Activated B cell treated with CpG ODN at 0.5 μM for 24 hours (primary cell): ENCODE data around the gene ZFP36. TPM values are rescaled to one million over a fixed set of nuclear protein-coding genes. Genes with fewer than 3 reads are reported as not detected.
A peak's percentile ranks its signal among the peaks of the same experiment; 100 is the strongest.

Experiments
- ATAC-seq: fragments of 200-7000 bp; cut with Tn5 transposase; one replicate; pipeline ENCODE4 v1.10.0; 2021; ENCODE audit warnings: low read depth, mild to moderate bottlenecking, moderate library complexity
- CTCF ChIA-PET: fragments of 350-600 bp; sonication (Branson Sonifier 250); formaldehyde crosslinking; loops from one replicate; lab custom pipeline; 2021; ENCODE audit warnings: antibody characterized with exemption; lab: Charles Lee
- POLR2A ChIA-PET: fragments of 350-600 bp; sonication (Branson Sonifier 250); formaldehyde crosslinking; loops from one replicate; lab custom pipeline; 2021; ENCODE audit warnings: antibody characterized with exemption; lab: Charles Lee
- DNase-seq: peaks from one replicate; pipeline ENCODE4 v3.0.0; 2022
- H3K27ac Mint-ChIP-seq: one replicate; pipeline ENCODE4 v1.8.0; 2020; ENCODE audit warnings: mixed read lengths
- H3K27me3 Mint-ChIP-seq: one replicate; pipeline ENCODE4 v1.8.0; 2021; ENCODE audit warnings: mixed read lengths
- H3K36me3 Mint-ChIP-seq: one replicate; pipeline ENCODE4 v1.8.0; 2021; ENCODE audit warnings: low read depth, mixed read lengths
- H3K4me1 Mint-ChIP-seq: one replicate; pipeline ENCODE4 v1.8.0; 2021; ENCODE audit warnings: mixed read lengths
- H3K4me3 Mint-ChIP-seq: one replicate; pipeline ENCODE4 v1.8.0; 2020; ENCODE audit warnings: mild to moderate bottlenecking, mixed read lengths
- H3K9me3 Mint-ChIP-seq: one replicate; pipeline ENCODE4 v1.8.0; 2020; ENCODE audit warnings: mixed read lengths
- intact Hi-C: fragments of 100-400 bp; cut with micrococcal nuclease; formaldehyde crosslinking; loops from one replicate; pipeline ENCODE4 v1.15.1; 2024
- total RNA-seq: library from RNA; stranded (reverse); gene quantifications from 2 replicates; pipeline ENCODE4 v1.2.3, GENCODE V29; 2022
- TF ChIP-seq, protein P1 (sequence below): fragments of 200-600 bp; IDR thresholded peaks from one replicate; pipeline ENCODE4 v1.8.0; 2022; ENCODE audit warnings: antibody characterized with exemption, mild to moderate bottlenecking

Gene ZFP36
- total RNA-seq, 1 donor from 2014 or later = 206 TPM

DNA sequence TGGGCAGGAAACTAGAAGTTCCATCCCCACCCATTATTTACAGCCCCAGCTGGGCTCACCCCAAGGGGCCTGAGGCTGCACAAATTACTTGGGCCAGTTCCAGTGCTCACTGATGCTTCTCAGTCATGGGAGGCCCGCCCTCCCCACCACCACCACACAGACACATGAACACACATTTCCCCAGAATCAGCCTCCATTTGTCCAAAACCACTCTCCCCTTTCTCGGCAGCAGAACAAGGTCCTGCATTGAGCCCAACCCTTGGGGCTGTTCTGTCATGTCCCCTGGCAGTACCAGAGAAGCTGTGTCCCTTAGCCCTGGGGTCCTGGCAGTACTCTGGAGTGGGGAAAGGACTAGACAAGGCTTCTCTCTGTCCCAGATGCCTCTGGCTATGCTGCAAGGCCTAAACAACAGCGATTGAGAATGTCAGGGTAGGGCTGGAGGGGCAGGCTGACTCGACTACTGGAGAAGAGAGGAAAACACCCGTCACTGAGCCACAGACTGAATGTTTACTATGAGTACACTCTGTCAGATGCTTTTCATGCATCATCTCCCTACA, 42.7 kb upstream of the ZFP36 start:
- no peaks in the 10 kb centered on the region for H3K9me3 Mint-ChIP-seq
- H3K36me3 Mint-ChIP-seq = peaks cover 57% of the 10 kb centered on the region
- H3K27me3 Mint-ChIP-seq = no peaks in the 10 kb centered on the region
- peak overlapping the region; percentile 88 for H3K27ac Mint-ChIP-seq
- no peak for DNase-seq
- CTCF ChIA-PET = no interaction called here
- peak overlapping the region; percentile 58 for H3K4me3 Mint-ChIP-seq
- ATAC-seq = peak; percentile 91
- intact Hi-C loops = no loop called here
- TF ChIP-seq, protein P1, sequence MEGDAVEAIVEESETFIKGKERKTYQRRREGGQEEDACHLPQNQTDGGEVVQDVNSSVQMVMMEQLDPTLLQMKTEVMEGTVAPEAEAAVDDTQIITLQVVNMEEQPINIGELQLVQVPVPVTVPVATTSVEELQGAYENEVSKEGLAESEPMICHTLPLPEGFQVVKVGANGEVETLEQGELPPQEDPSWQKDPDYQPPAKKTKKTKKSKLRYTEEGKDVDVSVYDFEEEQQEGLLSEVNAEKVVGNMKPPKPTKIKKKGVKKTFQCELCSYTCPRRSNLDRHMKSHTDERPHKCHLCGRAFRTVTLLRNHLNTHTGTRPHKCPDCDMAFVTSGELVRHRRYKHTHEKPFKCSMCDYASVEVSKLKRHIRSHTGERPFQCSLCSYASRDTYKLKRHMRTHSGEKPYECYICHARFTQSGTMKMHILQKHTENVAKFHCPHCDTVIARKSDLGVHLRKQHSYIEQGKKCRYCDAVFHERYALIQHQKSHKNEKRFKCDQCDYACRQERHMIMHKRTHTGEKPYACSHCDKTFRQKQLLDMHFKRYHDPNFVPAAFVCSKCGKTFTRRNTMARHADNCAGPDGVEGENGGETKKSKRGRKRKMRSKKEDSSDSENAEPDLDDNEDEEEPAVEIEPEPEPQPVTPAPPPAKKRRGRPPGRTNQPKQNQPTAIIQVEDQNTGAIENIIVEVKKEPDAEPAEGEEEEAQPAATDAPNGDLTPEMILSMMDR = no peak
- POLR2A ChIA-PET = interaction anchor here (1.0 to 1.6 kb wide), 3 partner anchors 22 to 34 kb away, joined by 4 to 7 read pairs (median 6); partner anchors contain the start of genes MED29, PAF1 and SAMD4B
- H3K4me1 Mint-ChIP-seq = peaks cover 35% of the 10 kb centered on the region

DNA sequence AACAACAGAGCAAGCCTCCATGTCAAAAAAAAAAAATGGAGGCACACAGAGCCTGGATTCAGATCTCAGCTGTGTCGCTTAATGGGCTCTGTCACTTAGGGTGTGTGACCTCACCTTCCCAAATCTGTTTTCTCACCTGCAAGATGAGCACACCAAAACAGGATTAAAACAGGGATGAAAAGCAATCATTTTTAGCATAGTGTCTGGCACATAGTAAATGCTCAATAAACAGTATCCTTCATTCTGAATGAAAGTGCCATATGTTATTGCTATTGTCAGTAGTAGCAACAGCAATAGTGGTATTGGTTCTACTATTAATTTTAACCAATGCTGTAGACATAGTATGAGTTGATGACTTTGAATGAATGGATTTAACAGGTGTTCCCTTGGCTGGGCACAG, 41.1 kb upstream of the ZFP36 start:
- Mint-ChIP-seq H3K9me3 (no peaks in the 10 kb centered on the region), H3K36me3 (peaks cover 57% of the 10 kb centered on the region), H3K4me1 (peaks cover 35% of the 10 kb centered on the region), H3K27me3 (no peaks in the 10 kb centered on the region), H3K27ac (no peak overlapping the region), H3K4me3 (no peak overlapping the region)
- ChIA-PET POLR2A (no interaction called here), CTCF (no interaction called here)
- intact Hi-C loops = no loop called here
- ATAC-seq (no peak), DNase-seq (no peak)
- TF ChIP-seq, protein P1 = no peak

DNA sequence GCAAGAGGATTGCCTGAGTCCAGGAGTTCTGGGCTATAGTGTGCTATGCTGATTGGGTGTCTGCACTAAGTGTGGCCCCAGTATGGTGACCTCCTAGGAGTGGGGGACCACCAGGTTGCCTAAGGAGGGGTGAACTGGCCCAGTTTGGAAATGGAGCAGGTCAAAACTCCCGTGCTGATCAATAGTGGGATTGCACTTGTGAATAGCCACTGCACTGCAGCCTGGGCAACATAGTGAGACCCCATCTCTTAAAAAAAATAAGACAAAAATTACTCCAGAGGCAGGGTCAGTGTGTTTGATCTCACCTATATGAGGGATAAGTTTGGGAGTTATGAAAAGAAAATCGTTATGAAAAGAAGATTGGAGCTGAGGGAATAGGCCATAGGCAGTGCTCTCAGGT, 37.4 kb upstream of the ZFP36 start:
- POLR2A ChIA-PET = no interaction called here
- intact Hi-C loops = no loop called here
- Mint-ChIP-seq H3K4me1 (peaks cover 12% of the 10 kb centered on the region), H3K9me3 (no peaks in the 10 kb centered on the region), H3K36me3 (peaks cover 51% of the 10 kb centered on the region), H3K27me3 (no peaks in the 10 kb centered on the region), H3K27ac (no peak overlapping the region), H3K4me3 (no peak overlapping the region)
- DNase-seq = no peak
- ATAC-seq = no peak
- TF ChIP-seq, protein P1 = no peak
- CTCF ChIA-PET = no interaction called here

DNA sequence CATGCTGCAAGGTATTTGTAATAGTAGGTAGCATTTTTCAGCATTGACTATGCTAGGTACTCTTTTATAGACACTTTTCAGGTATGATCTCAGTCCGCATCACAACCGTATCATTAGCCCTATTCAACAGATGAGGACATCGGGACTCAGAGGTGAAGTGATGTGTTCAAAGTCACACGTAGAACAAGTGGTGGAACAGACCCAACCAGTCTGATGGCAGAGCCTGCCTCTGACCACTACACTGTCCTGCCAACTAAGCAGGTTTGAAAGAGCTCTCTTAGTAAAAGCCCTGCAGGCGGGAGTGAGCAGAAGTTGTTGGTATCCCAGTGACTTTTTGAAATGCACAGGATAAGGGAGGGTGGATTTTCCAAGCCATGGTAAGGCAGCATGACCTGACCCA, 35.9 kb upstream of the ZFP36 start:
- no peaks in the 10 kb centered on the region for H3K27me3 Mint-ChIP-seq
- TF ChIP-seq, protein P1 = no peak
- peaks cover 59% of the 10 kb centered on the region for H3K36me3 Mint-ChIP-seq
- DNase-seq (no peak), ATAC-seq (no peak)
- CTCF ChIA-PET = interaction anchor here (1.1 kb wide), 1 partner anchor 20 kb away, joined by 3 read pairs; no protein-coding TSS in a partner anchor
- no peak overlapping the region for H3K27ac Mint-ChIP-seq
- no peaks in the 10 kb centered on the region for H3K9me3 Mint-ChIP-seq
- H3K4me3 Mint-ChIP-seq = no peak overlapping the region
- POLR2A ChIA-PET = interaction anchor here (0.6 kb wide), 1 partner anchor 1200 kb away, joined by 3 read pairs; no protein-coding TSS in a partner anchor
- intact Hi-C loops = no loop called here
- H3K4me1 Mint-ChIP-seq = peaks cover 3% of the 10 kb centered on the region

DNA sequence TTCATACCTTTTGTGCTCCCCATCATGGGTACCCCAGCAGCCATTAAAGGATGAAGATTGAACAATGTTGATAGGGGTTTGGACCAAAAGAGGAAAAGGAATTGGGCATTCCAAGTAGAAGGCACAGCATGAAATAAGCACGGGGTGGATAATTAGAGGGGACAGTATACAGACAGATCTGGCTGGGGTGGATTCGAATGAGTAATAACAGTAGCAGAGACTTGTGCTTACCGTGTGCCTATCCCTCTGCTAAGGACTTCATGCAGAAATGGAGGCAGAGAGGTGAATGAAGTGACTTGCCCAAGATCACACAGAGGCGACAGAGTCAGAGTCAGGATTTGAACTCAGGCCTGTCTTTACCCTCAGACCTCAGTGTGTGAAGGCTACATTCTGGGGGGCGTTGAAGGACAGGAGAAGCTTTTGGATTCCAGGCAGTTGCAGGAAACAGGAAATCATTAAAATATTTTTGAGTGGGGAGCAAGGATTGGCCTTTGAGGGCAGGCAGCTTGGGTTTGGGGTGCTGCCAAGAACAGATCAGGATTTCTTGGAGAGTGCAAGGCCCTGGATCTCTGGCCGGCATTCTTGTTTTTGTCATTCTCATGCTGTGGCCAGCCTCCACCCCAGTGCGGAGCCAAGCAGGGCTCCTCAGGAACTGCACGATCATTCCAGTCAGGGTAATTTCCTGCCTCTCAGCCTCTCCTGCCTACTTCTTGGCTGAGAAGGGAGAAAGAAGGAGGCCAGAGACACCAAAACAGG, 34.4 kb upstream of the ZFP36 start:
- H3K36me3 Mint-ChIP-seq = peaks cover 69% of the 10 kb centered on the region
- H3K4me3 Mint-ChIP-seq = no peak overlapping the region
- ChIA-PET CTCF (no interaction called here), POLR2A (no interaction called here)
- H3K4me1 Mint-ChIP-seq = no peaks in the 10 kb centered on the region
- intact Hi-C loops = no loop called here
- no peak for ATAC-seq
- DNase-seq = no peak
- no peaks in the 10 kb centered on the region for H3K27me3 Mint-ChIP-seq
- H3K9me3 Mint-ChIP-seq = no peaks in the 10 kb centered on the region
- TF ChIP-seq, protein P1 = no peak
- H3K27ac Mint-ChIP-seq = no peak overlapping the region
